Measurements from ENCODE around the gene PRSS50. TPM values are rescaled to one million over a fixed set of nuclear protein-coding genes. Genes with fewer than 3 reads are reported as not detected.

The PRSS50 gene
- total RNA-seq, 1 experiment from 2014 or later = not detected

GRCh38 chr3:46725621-46726314, 8.1 kb upstream of the PRSS50 start:
- H3K9me3 Mint-ChIP-seq (ENCODE audit: unreplicated experiment) = no peaks in the 10 kb centered on the region

GRCh38 chr3:46724424-46724823, 6.8 kb upstream of the PRSS50 start:
- no peak for TF ChIP-seq CTCF (IDR thresholded peaks at IDR 0.05; ENCODE audit: insufficient read depth in 1 of 2, low read depth in 1 of 2, low read length in 1 of 2, severe bottlenecking in 1 of 2, unreplicated experiment in 1 of 2)
- peaks cover 5% of the 10 kb centered on the region for H3K27me3 Mint-ChIP-seq (ENCODE audit: insufficient read depth, unreplicated experiment)
- no peak overlapping the region for H3K4me3 ChIP-seq (ENCODE audit: low read depth, low read length)
- no peaks in the 10 kb centered on the region for H3K4me1 Mint-ChIP-seq (ENCODE audit: low read depth, unreplicated experiment)
- POLR2A ChIA-PET = no interaction called here
- no peaks in the 10 kb centered on the region for H3K9me3 ChIP-seq
- CTCF ChIA-PET = interaction anchor here (1.3 kb wide), 1 partner anchor 9 kb away, joined by 3 read pairs; no protein-coding TSS in a partner anchor
- no peaks in the 10 kb centered on the region for H3K4me1 ChIP-seq
- no peaks in the 10 kb centered on the region for H3K27me3 ChIP-seq (replicated peaks; ENCODE audit: control insufficient read depth, insufficient read depth, low read length)
- H3K4me3 Mint-ChIP-seq (ENCODE audit: unreplicated experiment) = no peak overlapping the region
- H3K27ac Mint-ChIP-seq (ENCODE audit: unreplicated experiment) = no peak overlapping the region
- no peaks in the 10 kb centered on the region for H3K36me3 ChIP-seq (ENCODE audit: control insufficient read depth, insufficient read depth, low read length)
- DNase-seq = no peak
- intact Hi-C loops (cut with micrococcal nuclease; ENCODE audit: unreplicated experiment) = no loop called here
- no peaks in the 10 kb centered on the region for H3K9me3 Mint-ChIP-seq (ENCODE audit: unreplicated experiment)
- no TSS peak for BruUV-seq (replicated peaks)
- H3K36me3 Mint-ChIP-seq (ENCODE audit: insufficient read depth, unreplicated experiment) = no peaks in the 10 kb centered on the region

More at GRCh38 chr3:46725621-46726314, 8.1 kb upstream of the PRSS50 start:
- Histone ChIP-seq H3K27me3 (replicated peaks; ENCODE audit: control insufficient read depth, insufficient read depth, low read length) (no peaks in the 10 kb centered on the region), H3K36me3 (ENCODE audit: control insufficient read depth, insufficient read depth, low read length) (no peaks in the 10 kb centered on the region), H3K4me1 (no peaks in the 10 kb centered on the region), H3K9me3 (no peaks in the 10 kb centered on the region), H3K4me3 (ENCODE audit: low read depth, low read length) (no peak overlapping the region)
- H3K27ac Mint-ChIP-seq (ENCODE audit: unreplicated experiment) = no peak overlapping the region
- intact Hi-C loops (cut with micrococcal nuclease; ENCODE audit: unreplicated experiment) = no loop called here
- TF ChIP-seq CTCF (IDR thresholded peaks at IDR 0.05; ENCODE audit: insufficient read depth in 1 of 2, low read depth in 1 of 2, low read length in 1 of 2, severe bottlenecking in 1 of 2, unreplicated experiment in 1 of 2) = no peak
- peaks cover 5% of the 10 kb centered on the region for H3K27me3 Mint-ChIP-seq (ENCODE audit: insufficient read depth, unreplicated experiment)
- H3K4me1 Mint-ChIP-seq (ENCODE audit: low read depth, unreplicated experiment) = no peaks in the 10 kb centered on the region
- CTCF ChIA-PET = interaction anchor here (1.3 kb wide), 1 partner anchor 8 kb away, joined by 3 read pairs; no protein-coding TSS in a partner anchor
- no peak for DNase-seq
- H3K4me3 Mint-ChIP-seq (ENCODE audit: unreplicated experiment) = no peak overlapping the region
- BruUV-seq (replicated peaks) = no TSS peak
- POLR2A ChIA-PET = no interaction called here
- H3K36me3 Mint-ChIP-seq (ENCODE audit: insufficient read depth, unreplicated experiment) = no peaks in the 10 kb centered on the region

GRCh38 chr3:46722443-46722842, 4.8 kb upstream of the PRSS50 start:
- intact Hi-C loops (cut with micrococcal nuclease; ENCODE audit: unreplicated experiment) = no loop called here
- Histone ChIP-seq H3K4me3 (ENCODE audit: low read depth, low read length) (no peak overlapping the region), H3K9me3 (no peaks in the 10 kb centered on the region), H3K36me3 (ENCODE audit: control insufficient read depth, insufficient read depth, low read length) (no peaks in the 10 kb centered on the region), H3K4me1 (no peaks in the 10 kb centered on the region), H3K27me3 (replicated peaks; ENCODE audit: control insufficient read depth, insufficient read depth, low read length) (no peaks in the 10 kb centered on the region)
- ChIA-PET CTCF (no interaction called here), POLR2A (no interaction called here)
- DNase-seq = no peak
- Mint-ChIP-seq H3K4me3 (ENCODE audit: unreplicated experiment) (no peak overlapping the region), H3K4me1 (ENCODE audit: low read depth, unreplicated experiment) (no peaks in the 10 kb centered on the region), H3K27me3 (ENCODE audit: insufficient read depth, unreplicated experiment) (no peaks in the 10 kb centered on the region), H3K9me3 (ENCODE audit: unreplicated experiment) (no peaks in the 10 kb centered on the region), H3K27ac (ENCODE audit: unreplicated experiment) (no peak overlapping the region), H3K36me3 (ENCODE audit: insufficient read depth, unreplicated experiment) (no peaks in the 10 kb centered on the region)
- TF ChIP-seq CTCF (IDR thresholded peaks at IDR 0.05; ENCODE audit: insufficient read depth in 1 of 2, low read depth in 1 of 2, low read length in 1 of 2, severe bottlenecking in 1 of 2, unreplicated experiment in 1 of 2) = no peak
- no TSS peak for BruUV-seq (replicated peaks)
